Pons (tissue), 1 donor: ENCODE data around the gene ADGRB2.

Experiments used
- DNase-seq: peaks from one replicate; pipeline ENCODE4 v3.0.0-alpha.2; 2016; ENCODE audit warnings: low spot score

Gene ADGRB2

GRCh38 chr1:31795801-31796621, 31.9 kb upstream of the ADGRB2 start:
- peak; percentile 69 for DNase-seq

DNA sequence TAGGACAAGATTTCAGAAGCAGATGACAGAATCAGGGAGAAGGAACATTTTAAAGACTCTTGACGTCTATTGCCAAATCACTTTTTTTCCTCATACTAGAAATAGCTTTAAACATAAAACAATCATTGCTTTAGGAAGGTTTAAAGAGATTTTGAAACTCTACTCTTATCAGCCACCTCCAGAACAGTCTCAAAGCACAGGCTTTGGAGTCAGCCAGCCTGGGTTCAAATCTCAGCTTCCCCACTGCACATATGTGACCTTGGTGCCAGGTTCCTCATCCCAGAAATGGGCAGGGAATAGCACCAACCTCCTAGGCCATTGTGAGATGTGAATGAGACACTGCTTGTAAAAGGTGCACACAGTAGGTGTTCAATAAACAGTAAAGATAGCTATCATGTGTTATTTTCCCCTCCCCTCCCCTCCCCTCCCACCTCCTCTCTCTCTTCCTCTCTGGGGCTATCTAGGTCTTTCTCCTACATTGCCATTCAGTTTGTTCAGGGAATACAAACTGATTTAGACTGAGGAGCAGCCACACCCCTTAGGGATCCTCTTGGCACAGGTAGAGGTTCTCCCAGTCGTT, 31.0 kb upstream of the ADGRB2 start:
- no peak for DNase-seq

GRCh38 chr1:31793586-31794285, 29.6 kb upstream of the ADGRB2 start:
- no peak for DNase-seq

- DNase-seq, result no peak
Measured at GRCh38 chr1:31793086-31793485, 28.9 kb upstream of the ADGRB2 start.

- no peak for DNase-seq
Measured at GRCh38 chr1:31792541-31792940, 28.4 kb upstream of the ADGRB2 start.

DNA sequence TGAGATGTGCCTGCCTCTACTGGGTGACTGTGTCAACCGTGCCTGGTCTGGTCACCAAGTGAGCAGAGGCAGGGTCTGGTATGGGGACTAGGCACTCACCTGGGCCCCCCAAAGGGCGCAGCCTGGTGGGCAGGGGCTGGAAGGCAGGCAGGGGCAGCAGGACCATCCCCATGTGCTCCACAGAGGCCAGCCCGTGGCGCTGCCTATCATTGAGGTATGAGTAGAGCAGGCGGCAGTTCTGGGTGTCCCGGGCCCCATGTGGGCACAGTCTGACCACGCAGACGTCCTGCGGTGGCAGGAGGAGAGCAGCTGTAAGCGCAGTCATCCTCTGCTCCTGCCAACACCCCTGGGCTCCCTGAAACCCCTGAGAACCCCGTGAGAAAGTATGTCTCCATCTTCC, 28.0 kb upstream of the ADGRB2 start:
- DNase-seq, result no peak

GRCh38 chr1:31791131-31791858, 27.2 kb upstream of the ADGRB2 start:
- no peak for DNase-seq

DNA sequence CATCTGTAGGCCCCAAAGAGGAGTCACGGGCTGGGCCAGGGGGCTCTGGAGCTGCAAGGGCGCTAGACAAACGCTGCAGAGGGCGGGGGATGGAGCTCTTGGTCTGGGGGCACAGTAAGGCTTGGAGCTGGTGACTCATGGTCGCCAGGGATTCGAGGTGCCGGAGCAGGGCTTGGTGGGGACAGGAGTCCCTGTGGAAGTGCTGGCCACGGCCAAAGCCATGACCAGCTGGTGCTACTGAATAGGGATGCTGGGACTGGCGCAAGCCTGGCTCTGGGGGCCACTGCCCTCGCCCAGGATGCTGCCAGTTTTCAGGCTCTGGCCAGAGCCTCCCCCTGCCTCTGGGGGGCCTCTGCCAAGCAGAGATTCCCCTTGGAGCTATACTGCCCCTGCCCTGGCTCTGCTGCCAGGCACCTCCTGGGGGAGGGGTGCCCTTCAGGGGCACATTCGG, 26.5 kb upstream of the ADGRB2 start:
- DNase-seq, result no peak

- DNase-seq, result no peak
Measured at GRCh38 chr1:31790140-31790539, 26.0 kb upstream of the ADGRB2 start.

GRCh38 chr1:31789259-31790065, 25.3 kb upstream of the ADGRB2 start:
- DNase-seq, result peak; percentile 95

- DNase-seq, result peak; percentile 65
Measured at GRCh38 chr1:31788825-31789256, 24.7 kb upstream of the ADGRB2 start.

DNA sequence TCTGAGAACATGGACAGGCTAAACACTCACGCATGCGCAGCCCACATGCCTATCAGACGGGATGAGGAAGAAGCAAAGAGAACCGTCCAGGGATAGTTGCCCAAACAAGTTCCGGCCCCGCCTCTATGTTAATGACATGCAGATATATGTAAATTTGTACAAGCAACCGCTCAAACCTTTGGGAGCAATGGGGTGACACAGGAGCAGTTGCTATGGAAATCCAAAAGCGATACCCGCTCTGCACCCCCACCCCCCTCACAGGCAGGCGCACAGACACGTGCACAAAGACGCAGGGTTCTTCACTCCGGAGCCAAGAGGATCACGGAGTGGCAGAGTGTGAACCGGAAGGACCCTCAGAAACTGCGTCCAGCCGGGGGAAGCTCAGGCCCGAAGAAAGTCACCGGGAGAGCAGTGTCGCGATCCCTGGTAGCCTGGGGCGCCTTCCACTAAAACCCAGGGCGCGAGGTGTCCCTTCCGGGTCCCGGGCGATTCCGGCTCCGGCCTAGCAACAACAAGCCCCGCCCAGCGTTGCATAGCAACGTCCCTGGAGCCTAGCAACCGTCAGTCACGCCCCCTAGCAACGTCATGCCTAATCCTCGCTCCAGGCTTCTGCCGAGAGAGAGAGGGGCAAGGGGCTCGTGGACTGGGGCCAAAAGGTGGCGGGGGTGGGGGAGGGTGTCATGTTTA, 24.1 kb upstream of the ADGRB2 start:
- DNase-seq, result peak; percentile 97

DNA sequence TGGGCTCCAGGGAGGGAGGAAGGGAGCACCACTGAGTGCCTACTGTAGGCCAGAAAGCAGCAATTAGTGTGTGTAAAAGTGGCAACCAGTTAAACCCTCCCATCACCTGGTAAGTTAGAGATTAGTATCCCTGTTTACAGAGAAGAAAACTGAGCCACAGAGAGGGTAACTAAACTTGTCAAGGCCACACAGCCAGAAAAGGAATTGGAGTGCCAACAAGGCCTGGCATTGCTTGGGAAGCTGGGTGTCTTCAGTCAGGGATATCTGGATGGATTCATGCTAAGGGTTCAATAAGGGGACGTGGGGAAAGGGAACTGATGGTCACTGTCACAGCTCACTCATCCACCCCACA, 23.6 kb upstream of the ADGRB2 start:
- no peak for DNase-seq

- DNase-seq, result no peak
Measured at GRCh38 chr1:31787261-31787660, 23.1 kb upstream of the ADGRB2 start.

- no peak for DNase-seq
Measured at GRCh38 chr1:31786366-31787060, 22.4 kb upstream of the ADGRB2 start.

- DNase-seq, result no peak
Measured at GRCh38 chr1:31785947-31786290, 21.8 kb upstream of the ADGRB2 start.

DNA sequence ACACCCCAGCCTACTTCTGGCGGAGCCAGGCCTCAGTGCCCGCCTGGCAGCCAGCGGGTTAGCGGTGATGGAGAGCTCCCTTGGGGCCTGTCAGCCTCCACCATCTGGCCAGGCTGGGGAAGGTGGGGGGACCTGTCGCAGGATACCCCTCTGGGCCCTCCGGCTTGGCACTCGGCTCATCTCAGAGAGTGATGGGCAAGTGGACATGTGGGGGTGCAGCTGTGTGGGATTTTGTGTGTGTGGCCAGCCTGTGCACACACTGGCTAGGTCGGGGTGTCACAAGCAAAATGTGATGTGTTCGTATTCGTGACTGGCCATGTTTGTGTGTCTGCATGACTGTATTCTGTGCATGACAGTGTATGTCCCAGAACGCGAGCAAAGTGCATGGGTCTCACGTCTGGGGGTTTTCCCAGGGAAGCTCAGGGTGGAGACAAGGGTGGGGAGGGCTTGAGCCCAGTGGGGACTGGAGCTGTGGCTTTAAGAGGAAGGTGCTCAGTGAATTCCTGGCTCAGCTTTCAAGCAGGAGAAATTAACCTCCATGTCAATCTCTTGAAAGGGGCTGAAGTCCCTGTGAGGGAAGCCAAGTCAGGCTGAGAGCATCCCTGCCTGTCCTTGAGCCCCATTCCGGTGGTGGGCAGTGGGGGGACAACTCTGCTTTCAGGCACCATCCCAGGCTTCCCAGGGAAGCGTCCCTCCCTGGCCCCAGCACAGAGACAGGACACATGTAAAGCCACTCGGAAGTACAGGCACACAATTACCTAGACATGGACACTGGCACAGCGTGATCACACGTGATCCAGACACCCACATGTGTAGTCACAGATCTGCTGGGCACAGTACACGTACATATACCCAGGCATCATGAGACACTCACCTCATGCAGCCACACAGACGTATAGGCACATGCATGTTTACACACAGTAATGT, 21.1 kb upstream of the ADGRB2 start:
- DNase-seq, result no peak

DNA sequence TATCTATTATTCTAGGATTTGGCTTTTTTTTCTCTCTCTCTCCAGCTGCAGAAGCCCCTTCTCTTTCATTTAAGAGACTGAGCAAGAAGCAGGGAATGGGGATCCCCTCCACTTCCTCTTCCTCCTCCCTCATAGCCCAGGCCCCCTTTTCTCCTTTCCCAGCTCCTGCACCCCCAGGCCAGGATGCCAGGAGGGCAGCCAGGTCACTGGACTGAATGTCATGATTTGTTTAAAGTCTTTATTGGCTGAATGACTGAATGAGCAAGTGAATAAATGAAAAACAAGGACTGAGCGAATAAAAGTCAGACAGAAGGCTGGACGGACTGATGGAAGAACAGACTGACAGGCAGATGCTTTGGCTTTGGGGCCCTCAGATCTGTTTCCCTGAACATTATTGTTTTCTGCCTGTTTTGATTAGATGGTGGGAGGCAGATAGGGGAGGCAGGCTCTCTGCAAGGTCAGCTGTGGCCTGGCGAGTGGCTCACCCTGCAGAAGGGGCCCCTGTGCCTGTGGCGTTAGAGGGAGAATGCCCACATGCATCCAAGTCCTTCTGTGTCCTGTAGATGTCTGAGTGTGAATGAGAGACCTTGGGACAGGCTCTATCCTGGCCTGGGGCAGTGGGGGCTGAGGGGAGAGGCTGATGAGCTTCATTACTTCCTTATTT, 20.3 kb upstream of the ADGRB2 start:
- no peak for DNase-seq

GRCh38 chr1:31783846-31784245, 19.7 kb upstream of the ADGRB2 start:
- no peak for DNase-seq
